SK-N-SH (cell line): ENCODE data around the gene DNAJB8.

Experiments used
- CHD2 ChIP-seq: fragments of 150-350 bp; IDR thresholded peaks from 2 replicates; pipeline ENCODE4 v1.6.1; 2018; ENCODE audit warnings: low read length; ENCODE audit not compliant: partially characterized antibody
- EP300 ChIP-seq, 2 experiments: IDR thresholded peaks; 2 replicates each; pipeline versions ENCODE4 v1.4.0 to v1.6.1; 2012; ENCODE audit warnings: borderline replicate concordance in 1 of 2, low read depth in 1 of 2, low read length in 1 of 2
- EZH2phosphoT487 ChIP-seq: fragments of 200-600 bp; sonication (generic); IDR thresholded peaks from 2 replicates; pipeline ENCODE4 v1.6.1; 2017; ENCODE audit warnings: low read depth, mixed run types, mild to moderate bottlenecking, antibody characterized with exemption, moderate library complexity, borderline replicate concordance
- GABPA ChIP-seq: IDR thresholded peaks from 2 replicates; pipeline ENCODE4 v1.4.0; 2012; ENCODE audit warnings: low read depth, mild to moderate bottlenecking
- GATA2 ChIP-seq: sonication (generic); formaldehyde crosslinking; IDR thresholded peaks from 2 replicates; pipeline ENCODE4 v1.5.0; 2020; ENCODE audit warnings: mild to moderate bottlenecking, missing genetic modification reagents
- JUND ChIP-seq: IDR thresholded peaks from 2 replicates; pipeline ENCODE4 v1.4.0; 2012
- NFIC ChIP-seq: IDR thresholded peaks from 2 replicates; pipeline ENCODE4 v1.4.0; 2012; ENCODE audit warnings: borderline replicate concordance
- POLR2AphosphoS5 ChIP-seq: IDR thresholded peaks from 2 replicates; pipeline ENCODE4 v1.6.1; 2012; ENCODE audit warnings: low read depth, low read length
- RFX5 ChIP-seq: IDR thresholded peaks from 2 replicates; pipeline ENCODE4 v1.6.1; 2012; ENCODE audit warnings: mild to moderate bottlenecking, improper control_type of control experiment, low read length
- TAF1 ChIP-seq: IDR thresholded peaks from 2 replicates; pipeline ENCODE4 v1.6.1; 2012; ENCODE audit warnings: low read depth, mild to moderate bottlenecking, low read length, moderate library complexity, borderline replicate concordance
- TEAD4 ChIP-seq: IDR thresholded peaks from 2 replicates; pipeline ENCODE4 v1.4.0; 2012; ENCODE audit warnings: mild to moderate bottlenecking, borderline replicate concordance; ENCODE audit not compliant: insufficient read depth
- TF ChIP-seq, protein P1 (sequence below): fragments of 200-600 bp; sonication (generic); IDR thresholded peaks from 2 replicates; pipeline ENCODE4 v1.6.1; 2017; ENCODE audit warnings: antibody characterized with exemption, mild to moderate bottlenecking, moderate library complexity
- TF ChIP-seq, protein P2 (sequence below): IDR thresholded peaks from 2 replicates; pipeline ENCODE4 v1.4.0; 2012; ENCODE audit warnings: low read depth, borderline replicate concordance

DNA sequence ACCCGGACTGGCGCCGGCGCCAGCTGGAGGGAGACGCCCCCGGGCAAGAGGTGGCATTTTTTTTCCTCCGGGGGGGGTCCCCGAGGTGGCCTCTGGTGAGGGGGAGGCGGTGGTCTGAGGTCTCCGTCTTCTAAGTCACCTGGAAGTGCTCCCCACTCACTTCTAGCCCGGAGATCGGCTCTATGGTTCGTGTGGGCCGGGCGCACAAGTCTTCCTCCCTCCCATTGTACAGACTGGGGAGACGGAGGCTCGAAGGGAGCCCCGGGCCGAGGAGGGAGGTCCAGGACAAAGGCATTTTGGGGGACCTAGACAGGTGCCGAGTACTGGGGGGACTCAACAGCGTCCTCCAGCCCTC lies 21.9 kb upstream of the DNAJB8 start:
- TF ChIP-seq TAF1, result no peak
- TF ChIP-seq CHD2, result no peak
- TF ChIP-seq NFIC, result no peak
- TF ChIP-seq, protein P1, sequence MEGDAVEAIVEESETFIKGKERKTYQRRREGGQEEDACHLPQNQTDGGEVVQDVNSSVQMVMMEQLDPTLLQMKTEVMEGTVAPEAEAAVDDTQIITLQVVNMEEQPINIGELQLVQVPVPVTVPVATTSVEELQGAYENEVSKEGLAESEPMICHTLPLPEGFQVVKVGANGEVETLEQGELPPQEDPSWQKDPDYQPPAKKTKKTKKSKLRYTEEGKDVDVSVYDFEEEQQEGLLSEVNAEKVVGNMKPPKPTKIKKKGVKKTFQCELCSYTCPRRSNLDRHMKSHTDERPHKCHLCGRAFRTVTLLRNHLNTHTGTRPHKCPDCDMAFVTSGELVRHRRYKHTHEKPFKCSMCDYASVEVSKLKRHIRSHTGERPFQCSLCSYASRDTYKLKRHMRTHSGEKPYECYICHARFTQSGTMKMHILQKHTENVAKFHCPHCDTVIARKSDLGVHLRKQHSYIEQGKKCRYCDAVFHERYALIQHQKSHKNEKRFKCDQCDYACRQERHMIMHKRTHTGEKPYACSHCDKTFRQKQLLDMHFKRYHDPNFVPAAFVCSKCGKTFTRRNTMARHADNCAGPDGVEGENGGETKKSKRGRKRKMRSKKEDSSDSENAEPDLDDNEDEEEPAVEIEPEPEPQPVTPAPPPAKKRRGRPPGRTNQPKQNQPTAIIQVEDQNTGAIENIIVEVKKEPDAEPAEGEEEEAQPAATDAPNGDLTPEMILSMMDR, result no peak
- TF ChIP-seq RFX5, result no peak
- no peak for TF ChIP-seq EP300 (IDR thresholded peaks at IDR 0.05; ENCODE audit: borderline replicate concordance in 1 of 2, low read depth in 1 of 2, low read length in 1 of 2)
- no peak for TF ChIP-seq EZH2phosphoT487
- TF ChIP-seq JUND, result no peak
- no peak for TF ChIP-seq GABPA
- no peak for TF ChIP-seq GATA2
- TF ChIP-seq, protein P2, sequence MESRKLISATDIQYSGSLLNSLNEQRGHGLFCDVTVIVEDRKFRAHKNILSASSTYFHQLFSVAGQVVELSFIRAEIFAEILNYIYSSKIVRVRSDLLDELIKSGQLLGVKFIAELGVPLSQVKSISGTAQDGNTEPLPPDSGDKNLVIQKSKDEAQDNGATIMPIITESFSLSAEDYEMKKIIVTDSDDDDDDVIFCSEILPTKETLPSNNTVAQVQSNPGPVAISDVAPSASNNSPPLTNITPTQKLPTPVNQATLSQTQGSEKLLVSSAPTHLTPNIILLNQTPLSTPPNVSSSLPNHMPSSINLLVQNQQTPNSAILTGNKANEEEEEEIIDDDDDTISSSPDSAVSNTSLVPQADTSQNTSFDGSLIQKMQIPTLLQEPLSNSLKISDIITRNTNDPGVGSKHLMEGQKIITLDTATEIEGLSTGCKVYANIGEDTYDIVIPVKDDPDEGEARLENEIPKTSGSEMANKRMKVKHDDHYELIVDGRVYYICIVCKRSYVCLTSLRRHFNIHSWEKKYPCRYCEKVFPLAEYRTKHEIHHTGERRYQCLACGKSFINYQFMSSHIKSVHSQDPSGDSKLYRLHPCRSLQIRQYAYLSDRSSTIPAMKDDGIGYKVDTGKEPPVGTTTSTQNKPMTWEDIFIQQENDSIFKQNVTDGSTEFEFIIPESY, result no peak
- TF ChIP-seq TEAD4, result no peak
- no peak for TF ChIP-seq POLR2AphosphoS5
